Stimulated activated CD8-positive, alpha-beta memory T cell treated with anti-CD3 and anti-CD28 coated beads, Interleukin-12 subunit alpha, Interleukin-12 subunit beta, amount 100 ng/mL, for 24 hours (primary cell): ENCODE data around the gene AFTPH.
"Not testable (repeated sequence)": the region's sequence is repeated elsewhere in the genome, so short reads cannot be mapped to it uniquely, and the experiment has no call there.

Experiments
- DNase-seq: peaks from one replicate; pipeline ENCODE4 v3.0.0-alpha.2; 2020; ENCODE audit errors: extremely low read depth

The AFTPH gene

DNA sequence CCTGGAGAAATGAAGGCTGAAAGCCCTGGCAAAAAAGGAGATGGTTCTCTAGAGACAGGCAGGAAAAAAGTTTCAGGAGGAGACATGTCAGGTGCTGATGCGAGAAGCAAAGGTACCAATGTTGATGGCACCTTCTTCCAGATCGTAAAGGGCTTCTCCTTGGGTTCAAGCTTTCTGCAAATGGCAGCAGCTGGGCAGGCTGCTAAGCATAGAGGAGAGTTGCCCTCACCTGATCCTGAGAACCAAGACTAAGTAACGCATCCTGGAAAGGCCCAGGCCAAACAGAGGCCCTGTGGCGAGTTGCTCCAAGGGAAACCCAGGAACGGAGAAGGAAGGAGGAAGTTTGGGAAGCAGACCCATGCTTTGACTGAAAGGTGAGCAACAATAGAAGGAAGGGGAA, 23.6 kb upstream of the AFTPH start:
- DNase-seq, result no peak

DNA sequence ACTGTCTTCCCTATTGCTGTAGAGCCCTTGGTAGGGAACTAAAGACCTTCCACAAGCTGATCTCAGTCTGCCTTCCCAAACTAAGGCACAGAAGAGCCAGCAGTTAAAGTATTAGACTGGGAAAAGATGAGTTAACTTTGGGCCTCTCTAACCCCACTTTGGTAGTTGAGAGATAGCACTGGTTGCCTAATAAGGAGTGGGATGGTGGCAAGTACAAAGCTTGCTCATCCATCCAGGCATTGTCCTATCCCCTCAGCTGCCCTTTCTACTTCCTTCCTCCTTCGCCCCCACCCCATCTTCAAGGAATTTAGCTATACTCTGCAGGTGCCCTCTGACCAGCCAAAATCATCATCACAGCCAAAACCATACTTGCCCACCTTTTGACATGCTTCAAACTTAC, 22.2 kb upstream of the AFTPH start:
- no peak for DNase-seq

DNA sequence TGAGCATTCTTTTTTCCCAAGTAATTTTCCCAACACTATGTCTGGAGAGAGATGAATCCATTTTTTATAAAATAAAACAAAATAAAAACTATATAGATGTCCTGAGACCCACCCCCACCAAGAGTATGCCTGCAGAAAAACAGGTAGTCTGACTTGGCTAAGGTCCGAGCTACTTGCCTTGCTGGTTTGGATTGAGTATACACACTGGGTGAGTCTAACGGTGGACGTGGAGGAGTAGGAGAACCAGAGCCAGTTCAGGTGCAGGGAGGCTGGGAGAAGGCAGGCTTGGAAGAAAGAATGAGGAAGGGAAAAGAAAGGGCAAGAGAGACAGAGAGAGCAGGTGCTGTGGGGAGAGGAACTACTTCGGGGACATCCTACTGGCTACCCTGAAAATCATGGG, 21.3 kb upstream of the AFTPH start:
- DNase-seq, result no peak

DNA sequence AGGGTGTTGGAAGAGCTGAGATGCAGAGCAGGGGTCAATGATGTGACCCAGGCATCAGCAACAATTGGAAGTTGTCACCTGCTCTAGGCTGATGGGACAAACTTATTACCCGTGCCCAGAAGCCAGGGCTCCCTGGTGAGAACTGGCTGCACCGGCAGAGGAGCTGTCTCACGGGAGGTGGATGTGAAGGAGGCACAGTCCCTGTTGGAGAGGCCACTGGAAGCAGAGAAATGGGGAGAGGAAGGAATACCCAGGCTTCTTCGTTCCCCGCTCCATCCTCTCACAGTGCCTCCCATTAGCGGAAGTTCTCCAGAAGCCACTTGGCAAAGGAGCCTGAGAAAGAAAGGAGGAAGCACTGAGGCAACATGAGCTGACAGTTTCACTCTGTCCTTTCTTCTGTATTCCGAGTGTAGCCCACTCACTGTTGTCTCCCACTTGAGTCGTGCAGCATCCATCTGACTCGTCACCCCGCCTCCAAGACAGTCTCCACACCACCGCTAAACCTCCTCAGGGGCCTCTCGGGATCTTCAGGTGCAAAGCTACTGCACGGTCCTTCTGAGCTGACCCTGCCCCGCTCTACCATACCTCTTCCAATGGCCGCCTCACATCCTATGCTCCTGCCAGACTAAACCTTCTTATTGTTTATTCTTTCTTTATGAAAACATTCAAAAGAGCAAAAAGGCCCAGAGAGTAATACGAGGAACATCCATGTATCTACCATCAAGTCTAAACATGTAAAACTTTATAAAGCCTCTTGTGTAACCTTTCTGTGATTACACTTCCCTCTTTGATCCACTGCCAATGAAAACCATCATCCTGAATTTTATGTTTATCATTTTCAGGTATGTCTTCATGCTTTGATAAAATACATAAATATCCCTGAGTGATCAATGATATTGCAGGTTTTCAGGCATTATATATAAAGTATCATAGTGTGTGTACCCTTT, 19.1 kb upstream of the AFTPH start:
- no peak for DNase-seq

DNA sequence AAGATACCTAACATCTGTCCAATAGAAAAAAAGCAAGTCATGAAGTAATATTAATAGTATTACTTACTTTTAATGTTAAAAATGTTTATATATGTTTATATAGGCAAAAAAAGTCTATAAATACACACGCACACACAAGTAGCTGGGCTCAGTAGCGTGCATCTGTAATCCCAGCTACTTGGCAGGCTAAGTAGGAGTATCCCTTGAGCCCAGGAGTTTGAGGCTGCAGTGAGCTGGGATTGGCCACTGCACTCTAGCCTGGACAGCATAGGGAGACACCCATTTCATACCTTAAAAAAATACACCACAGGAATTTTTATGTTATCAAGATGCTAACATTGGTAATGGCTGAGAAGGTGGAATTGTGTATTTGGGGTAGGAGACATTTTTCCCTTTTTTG, 17.4 kb upstream of the AFTPH start:
- no peak for DNase-seq

DNA sequence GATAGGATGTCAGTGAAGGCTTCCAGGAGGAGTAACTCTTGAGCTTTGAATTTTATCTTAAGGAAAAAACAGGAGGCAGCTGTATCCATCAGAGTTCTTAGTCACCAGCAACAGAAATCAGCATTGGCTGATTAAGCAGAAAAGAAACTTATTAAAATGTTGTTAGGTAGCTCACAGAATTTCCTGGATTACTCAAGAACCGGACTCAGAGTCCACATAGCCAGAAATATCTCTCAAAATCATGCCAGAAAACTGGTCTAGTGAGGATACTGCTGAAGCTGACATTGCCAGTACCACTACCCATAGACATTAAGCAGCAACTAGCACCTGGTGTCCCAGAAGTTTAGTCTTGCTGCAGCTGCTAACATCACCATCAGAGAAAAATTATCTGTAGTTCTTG, 10.1 kb upstream of the AFTPH start:
- DNase-seq, result no peak

DNA sequence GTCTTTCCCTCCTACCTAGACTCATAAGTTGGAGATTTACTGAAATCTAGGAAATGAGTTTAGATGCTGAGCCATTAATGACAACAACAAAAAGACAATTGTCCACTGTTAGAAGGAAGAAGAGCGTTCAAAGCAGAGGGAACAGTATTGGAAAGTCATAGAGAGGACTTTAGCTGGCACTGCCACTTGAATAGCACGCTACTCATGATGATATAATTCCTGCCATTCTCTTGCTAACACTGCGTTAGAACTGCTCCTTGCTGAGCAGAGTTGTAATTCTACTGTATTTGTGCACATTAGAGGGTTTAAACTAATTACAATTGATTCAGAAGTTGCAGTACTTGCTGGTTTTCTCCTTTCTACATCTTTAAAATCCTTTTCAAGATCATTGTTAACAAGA, 9.0 kb upstream of the AFTPH start:
- DNase-seq, result no peak

DNA sequence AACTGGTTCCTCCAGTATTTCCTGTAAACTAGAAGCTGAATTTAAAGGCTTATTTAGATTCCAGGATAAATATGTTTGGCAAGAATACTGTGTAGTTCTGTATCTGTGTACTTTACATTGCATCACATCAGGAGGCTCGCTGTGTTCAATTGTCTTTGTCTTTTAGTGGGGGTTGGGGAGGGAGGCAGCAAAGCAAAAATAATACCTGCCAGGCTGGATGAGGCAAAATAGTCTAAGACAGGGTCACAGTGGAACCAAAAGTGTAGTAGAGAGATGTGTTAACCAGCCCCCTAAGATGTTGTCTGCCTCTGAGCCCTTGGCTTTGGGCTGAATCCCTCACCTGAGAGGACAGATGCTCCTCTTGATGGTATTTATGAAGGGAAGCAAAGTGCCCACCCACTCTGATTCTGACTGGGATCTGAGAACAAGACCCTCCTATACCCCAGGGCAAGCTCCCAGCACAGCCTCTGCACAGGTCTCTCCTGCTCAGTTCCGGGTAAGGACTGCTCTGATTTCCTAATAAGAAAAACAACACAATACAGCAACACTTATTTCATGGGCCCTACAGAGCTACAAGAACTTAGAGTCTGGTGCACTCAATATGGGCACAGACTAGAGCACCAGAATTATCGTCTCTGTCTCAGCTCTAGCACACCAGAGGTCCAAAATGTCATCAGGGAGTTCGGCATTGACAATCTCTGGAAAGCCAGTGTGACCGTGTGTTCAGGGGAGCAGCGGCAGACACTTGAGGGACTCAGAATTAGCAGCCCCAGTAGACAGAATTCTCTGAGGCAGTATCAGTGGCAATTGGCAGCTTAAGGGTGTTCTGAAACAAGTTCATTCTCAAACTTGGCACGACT, 7.2 kb upstream of the AFTPH start:
- DNase-seq, result no peak

DNA sequence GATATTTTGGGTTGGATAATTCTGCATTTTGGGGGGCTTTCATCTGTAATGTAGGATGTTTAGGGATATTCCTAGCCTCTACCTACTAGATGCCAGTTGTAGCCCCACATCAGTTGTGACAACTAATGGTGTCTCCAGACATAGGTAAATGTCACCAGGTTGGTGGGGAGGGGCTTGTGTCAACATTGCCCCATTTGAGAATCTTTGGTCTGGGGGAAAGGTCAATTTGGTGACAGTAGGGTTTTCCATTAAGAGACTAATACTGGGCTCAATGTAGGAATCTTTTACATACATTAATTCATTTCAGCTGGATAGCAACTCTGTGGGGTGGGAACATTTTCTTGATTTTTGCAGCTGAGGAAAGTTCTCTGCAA, 6.6 kb upstream of the AFTPH start:
- DNase-seq, result no peak

DNA sequence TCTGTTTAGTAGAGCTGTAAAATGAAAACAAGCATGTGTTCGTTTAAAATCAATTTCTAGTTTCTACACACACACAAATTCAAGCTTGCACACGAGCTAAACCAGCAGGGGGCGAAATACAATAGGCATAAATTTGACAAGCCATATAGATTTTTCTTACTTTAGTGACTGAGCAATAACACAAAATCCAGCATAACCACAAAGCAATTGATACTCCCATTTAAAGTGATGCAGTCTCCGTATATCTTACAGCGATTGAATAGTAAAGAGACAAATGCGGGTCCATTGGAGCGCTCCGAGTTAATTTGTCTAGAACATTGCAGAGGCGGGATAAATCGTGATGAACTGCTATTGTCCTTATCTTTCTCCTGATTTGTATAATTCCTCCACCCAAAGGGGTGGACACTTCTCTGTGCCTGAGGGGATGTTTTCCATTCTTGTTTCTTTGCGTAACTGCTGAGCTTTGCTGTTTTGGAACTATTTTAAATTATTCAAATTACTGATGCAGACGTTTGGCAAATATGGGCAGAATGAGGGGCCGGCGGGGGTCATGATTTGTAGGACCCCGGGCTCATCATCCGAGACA, 1.2 kb upstream of the AFTPH start:
- no peak for DNase-seq

DNA sequence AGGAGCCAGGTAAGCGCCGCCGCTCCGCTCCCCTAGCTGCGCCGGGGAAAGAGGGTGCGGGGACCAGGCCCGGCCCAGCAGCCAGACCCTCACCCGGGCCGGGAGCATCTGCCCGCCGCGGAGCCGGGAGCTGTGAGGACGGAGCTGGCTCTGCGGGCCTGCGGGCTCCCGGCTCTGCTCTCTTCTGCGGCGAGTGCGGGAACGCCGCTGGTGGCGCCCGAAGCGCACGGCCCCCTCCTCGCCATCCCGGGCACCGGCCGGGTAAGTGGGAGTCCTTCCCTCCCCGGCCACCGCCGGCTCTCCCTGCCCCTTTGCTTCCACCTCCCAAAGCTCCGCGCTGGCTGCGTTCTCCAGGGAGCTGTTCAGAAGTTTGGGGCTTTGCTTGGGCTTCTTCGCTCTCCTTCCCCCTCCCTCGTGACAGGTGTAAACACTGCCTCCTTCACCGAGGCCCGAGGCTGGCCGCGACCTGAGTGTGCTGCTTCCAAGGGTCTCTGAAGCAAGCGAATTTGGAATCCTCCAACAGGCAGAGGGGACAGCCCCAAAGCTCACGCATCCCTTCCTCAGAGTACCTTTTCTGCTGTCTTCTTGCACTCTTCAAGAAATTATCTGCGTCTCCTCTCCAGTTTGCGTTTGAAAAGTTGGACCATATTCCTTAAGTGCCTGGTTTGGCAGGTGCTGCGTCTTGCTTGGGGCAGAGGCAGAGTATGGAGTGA, 632 bp downstream of the AFTPH start:
- DNase-seq, result no peak

DNA sequence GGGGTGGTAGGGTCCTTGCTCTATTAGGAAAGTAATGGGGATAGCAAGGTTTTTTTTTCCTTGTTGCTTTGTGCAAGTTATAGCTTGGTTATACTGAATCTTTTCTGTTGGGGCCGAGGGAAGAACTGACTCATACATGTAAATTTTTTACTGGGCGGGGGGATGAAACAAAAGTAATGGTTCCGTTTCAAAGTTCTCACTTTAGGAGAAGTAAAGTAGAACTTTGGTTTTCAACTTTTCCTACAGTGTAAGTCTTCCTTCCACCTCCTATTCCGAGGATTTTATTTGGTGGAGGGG, 1.1 kb downstream of the AFTPH start:
- DNase-seq, result no peak

DNA sequence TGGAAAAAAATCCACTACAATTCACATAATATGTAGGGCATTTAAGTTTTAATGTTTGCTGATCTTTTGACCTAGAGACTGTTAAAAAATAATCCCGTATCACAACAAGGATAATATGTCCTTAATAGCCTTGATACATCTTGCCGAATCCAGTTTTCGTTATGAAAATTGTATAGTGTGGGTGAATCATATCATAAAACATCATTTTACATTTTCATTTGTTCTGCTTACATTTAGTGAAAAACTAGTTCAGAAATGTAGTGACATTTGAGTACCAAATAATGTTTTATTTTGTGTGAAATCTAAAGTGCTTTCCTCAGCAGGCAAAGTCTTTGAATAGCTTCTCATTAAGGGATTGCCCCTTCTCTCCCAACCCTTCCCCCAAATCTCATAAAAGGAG, 1.9 kb downstream of the AFTPH start:
- no peak for DNase-seq

DNA sequence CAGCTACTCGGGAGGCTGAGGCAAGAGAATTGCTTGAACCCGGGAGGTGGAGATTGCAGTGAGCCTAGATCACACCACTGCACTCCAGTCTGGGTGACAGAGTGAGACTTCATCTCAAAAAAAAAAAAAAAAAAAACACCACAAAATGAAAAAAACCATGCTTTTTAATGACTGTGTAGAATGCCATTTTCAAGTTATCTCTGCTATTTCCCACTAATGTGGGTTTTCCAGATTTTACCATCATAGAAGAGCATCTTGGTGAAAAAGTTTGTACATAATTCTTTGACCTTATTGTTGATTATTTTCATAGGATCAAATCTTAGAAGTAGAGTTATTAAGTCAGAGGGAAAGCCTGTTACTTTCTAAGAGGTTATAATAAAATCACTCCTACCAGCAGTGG, 6.8 kb downstream of the AFTPH start:
- not testable (repeated sequence) for DNase-seq

DNA sequence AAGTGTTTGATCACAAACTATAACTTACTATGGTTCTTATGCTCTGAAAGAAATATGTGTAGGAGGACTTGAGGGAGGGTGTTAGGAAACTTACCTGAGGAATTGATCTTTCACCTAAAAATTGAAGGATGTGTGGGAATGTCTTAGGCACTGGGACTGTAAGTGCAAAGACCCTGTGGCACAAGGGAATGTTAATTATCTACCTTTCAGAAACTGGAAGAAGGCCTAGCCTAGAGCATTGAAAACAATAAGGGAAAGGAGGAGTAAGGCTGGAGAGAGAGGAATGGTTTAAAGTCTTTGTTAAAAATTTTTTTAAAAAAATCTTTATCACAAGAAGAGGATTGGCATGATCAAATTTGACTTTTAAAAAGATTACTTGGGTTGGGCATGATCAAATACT, 7.9 kb downstream of the AFTPH start:
- DNase-seq, result no peak

DNA sequence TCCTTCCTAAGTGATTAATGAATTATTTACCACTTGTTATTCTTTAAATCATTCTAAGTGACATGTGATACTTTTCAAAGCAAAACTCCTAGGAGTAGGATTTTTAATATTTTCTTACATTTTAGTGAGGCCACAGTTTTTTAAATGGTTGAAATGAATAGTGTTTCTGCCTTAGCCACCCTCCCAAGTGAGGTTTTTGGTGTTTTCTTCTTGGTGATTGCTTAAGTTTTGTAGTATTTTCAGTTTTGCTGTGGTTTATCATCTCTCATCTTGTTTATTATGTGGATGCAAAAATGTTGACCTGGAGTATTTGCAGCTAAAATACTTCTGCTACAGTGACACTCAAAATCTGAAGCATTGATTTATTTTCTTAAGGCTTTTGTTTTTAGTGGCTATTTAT, 9.8 kb downstream of the AFTPH start:
- no peak for DNase-seq

DNA sequence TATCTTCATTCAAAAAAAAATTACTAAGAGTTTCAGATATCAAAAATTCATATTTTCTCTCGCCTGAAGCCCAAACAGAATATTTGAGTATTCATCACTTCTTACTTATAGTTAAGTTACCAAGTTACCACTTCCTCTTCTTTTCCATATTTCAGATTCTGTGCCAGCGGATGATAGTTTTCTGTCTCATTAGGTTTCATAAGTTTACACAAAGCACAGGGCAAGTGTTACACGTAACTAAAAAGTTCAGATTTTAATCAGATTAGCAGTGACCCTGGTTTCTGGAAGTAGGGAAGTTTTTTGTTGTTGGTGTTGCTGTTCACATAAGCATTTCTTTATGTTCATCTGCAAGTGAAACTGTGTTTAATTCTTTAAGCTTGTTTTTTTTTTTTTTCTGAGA, 10.2 kb downstream of the AFTPH start:
- DNase-seq, result no peak

DNA sequence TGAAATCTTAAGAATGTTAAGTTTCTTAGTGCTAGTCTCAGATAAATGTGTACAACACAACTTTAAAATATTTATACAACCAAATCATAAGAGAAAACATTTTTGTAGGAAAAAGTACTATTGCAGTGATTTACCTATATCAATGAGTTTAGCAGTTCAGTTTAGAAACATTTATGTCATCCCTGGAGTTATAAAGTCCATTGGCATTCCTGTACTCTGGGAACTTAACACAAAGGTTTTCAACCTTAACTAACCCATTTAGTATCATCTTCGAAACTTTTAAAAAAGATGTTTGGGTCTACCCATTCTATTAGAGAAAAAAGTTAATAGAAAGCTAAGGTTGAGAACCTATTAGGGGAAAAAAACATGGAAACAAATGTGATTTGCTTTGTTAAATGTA, 10.9 kb downstream of the AFTPH start:
- no peak for DNase-seq

DNA sequence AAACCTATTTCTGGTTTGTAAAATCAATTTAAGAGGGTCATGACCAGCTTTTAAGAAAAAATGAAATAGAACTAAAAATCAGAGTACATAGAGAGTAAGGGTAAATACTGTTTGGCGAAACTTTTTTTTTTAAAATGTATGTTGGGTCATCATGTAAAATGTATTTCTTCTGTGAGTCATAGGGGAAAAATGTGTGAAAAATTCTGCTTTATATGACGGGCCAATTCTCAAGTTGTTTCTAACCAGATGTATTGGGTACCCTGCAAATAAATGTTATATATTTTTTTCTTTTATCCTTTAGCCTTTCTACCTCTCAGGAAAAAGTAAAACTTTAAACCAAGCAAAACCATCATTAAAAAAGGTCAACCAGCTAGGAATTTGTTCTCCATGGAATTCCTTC, 13.9 kb downstream of the AFTPH start:
- DNase-seq, result no peak

DNA sequence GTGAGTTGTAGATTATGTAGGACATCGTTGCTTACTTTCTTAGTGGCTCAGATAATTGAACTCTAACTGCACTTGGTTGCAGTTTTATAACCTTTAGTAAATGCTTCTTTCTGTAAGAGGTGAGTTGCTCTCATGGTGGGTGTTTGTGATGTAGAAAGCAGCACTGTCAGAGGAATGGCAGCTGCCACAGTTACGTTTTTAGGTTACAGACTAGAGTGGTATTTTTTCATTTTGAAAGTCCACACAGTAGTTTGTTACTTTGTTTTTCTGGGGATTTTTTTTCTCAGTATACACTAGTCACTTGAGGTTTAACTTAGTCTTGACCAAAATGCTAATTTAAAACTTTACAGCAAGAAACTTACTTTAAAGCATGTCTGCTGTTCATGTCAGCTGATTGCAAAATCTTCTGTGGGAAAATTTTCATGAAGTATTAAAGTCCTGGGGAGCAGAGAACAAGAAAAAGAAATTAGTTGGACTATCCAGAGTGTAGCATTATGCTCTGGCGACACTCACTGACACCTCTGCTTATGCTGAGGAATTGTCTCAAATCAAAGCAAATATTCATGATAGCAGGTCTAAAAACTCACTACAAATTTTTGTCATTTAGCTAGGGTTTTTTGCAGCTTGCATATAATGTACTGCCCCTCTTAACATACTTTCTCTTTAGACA, 14.8 kb downstream of the AFTPH start:
- DNase-seq, result no peak

DNA sequence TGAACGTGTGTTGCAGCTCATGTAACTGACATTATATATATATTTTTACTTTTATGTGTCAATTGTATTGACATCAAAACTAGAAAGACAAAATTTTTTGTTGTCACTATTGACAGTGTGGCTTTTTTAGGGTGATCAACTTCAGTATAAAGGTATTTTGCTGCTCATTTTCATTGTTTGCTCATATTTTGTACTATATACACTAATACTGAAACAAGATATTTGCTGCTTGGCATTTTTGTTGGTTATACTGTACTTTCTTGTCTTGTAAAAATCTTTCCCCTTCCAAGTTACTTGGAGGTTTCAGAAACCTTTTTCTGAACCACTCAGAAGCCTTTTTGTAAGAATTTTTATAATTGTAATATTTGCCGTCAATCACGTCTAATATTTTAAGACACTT, 16.5 kb downstream of the AFTPH start:
- DNase-seq, result no peak

DNA sequence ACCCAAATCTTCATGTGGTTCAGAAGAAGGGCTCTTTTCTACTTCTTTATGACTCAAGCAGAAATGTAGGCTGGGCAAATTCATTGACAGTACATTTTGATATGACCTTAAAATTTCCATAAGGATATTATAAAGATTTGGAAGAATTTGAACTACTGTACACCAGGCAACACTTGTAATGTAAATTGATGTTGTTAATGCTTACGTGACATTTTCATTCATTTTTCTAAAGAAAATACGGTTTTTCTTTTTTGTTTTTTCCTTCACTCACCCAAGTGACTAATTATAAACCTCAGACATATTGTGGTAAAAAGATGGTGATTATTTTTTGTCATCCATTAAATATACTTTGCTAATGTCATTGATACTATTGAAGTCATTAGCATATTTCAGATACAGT, 17.4 kb downstream of the AFTPH start:
- no peak for DNase-seq
